ENCODE results near the gene RANBP9.

- TF ChIP-seq TCF4 (CRISPR knock-in tag; IDR thresholded peaks at IDR 0.05; ENCODE audit: borderline replicate concordance), result no peak
- TF ChIP-seq PATZ1 (CRISPR knock-in tag; IDR thresholded peaks at IDR 0.05; ENCODE audit: borderline replicate concordance), result no peak
- no peak for TF ChIP-seq ISL1 (CRISPR knock-in tag; IDR thresholded peaks at IDR 0.05)
These were observed 914 bp upstream of the RANBP9 start for GRCh38 chr6:13712599-13712898.

All from SK-N-SH treated with all-trans-retinoic acid at 6 μM for 48 hours (cell line).